Measurements from ENCODE around the gene NOP14.
"Not testable (repeated sequence)": the region's sequence is repeated elsewhere in the genome, so short reads cannot be mapped to it uniquely, and the experiment has no call there.

The NOP14 gene

DNA sequence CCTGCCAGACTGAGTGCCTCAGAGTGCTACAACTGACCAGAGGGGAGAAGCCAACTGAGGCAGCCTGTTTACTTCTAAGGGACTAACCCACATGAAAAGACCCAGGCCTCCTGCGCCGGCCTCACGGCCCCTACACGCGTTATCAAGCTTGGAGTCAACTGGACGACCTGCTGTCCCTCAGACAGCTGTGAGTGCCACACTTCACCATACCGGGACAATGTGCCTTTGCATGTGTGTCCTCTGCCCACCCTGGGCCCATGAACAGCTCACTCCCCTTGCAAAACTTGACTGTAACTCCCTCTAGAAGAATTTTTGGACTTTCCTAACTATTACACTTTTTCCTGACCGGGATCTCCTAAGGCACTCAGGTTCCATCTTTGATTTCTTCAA, 1.8 kb downstream of the NOP14 start:
- no peak for DNase-seq

GRCh38 chr4:2960450-2960849, 2.8 kb downstream of the NOP14 start:
- not testable (repeated sequence) for DNase-seq

DNA sequence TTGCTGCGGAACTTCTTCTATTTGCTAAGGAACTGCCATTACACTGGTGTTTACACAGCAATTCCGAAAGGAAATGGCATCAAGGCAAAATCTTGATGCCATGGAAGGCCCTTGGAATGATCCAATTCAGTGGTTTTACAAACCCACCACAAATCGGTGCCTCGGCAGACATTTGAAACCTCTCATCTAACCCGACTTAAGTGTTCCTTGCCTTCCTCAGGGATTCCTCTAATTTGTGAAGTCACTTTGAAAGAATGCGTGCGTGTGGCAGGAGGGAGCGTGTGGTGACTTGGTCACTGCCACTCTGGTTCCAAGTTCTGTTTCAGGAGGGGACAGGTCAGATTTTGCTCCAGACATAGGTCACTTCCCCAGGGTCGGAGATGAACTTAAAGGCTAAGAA, 4.8 kb downstream of the NOP14 start:
- DNase-seq = no peak

DNA sequence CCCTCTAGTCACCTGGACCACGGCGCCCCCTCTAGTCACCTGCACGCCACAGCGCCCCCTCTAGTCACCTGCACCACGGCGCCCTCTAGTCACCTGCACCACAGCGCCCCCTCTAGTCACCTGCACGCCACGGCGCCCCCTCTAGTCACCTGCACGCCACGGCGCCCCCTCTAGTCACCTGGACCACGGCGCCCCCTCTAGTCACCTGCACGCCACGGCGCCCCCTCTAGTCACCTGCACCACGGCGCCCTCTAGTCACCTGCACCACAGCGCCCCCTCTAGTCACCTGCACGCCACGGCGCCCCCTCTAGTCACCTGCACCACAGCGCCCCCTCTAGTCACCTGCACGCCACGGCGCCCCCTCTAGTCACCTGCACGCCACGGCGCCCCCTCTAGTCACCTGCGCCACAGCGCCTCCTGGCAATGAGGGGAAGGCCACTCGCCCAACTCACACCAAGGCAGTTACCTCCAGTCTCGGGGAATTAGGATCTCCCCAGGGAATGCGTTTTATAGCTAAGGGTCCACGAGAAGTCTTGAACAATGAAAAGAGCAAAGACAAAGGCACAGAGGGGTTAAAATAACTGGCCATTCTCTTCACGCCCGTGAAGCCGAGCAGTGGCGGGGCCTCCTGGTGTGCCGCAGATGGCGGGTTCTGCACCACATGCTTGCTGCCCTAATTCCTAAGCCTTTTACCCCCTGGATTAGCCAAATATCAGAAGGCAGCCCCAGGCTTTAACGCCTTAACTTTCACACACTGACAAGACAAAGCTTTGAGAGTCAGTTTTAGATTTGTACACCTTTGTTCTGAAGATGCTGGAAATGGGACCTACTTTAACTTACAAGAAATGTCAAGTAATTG, 7.8 kb downstream of the NOP14 start:
- not testable (repeated sequence) for DNase-seq

- no peak for DNase-seq
Measured at GRCh38 chr4:2954358-2955185, 8.6 kb downstream of the NOP14 start.

DNA sequence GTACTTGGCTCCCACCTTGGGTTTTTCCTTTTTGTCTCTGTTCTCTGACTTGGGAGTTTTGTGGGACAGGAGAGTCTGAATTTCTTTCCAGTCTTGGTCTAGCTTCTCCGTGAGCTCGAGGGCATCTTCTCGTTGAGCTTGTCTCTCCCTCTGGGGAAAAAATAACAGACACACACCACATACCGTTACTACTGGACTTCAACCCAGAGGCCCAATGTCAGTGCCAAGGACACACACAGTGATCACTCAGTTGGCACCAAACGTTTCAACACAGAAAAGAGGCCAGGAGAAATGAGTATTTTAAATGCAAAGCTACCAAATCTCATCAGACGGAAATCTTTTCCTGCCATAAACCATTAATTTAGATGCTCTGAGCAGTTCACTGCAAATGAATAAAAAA, 9.7 kb downstream of the NOP14 start:
- DNase-seq = no peak

DNA sequence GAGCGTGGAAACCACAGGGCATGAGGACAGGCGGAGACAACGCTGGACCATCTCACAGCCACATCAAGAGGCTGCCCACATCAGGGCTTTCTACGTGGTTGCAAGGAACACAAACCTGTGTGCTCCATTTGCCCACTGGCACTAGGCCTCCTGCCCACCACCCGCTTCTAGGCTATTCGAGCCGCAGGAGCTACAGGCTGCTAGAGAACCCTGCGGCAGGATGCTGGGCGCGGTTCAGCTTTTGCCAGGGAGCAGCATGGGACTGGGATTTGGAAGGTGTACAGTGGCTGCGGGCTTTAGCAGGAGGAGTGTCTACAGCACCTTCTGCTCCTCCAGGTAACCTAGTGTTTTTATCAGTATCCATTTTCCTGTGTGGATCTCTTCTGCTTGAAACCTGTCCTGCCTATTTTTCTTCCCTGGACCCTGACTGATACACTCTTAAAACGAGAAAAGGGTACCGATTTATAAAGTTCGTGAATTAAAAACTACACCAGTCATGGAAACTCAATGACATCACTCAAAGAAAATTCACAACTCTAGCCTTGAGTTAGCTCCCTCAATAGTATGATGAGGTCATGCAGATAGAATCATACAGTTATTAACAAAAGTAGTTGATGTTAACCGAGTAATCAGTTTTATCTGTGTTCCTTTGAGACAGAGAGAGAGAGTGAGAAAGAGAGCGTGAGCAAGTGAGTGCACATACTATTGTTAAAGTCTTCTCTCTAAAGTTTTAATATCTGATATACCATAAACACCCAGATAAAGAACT, 12.8 kb downstream of the NOP14 start:
- no peak for DNase-seq

DNA sequence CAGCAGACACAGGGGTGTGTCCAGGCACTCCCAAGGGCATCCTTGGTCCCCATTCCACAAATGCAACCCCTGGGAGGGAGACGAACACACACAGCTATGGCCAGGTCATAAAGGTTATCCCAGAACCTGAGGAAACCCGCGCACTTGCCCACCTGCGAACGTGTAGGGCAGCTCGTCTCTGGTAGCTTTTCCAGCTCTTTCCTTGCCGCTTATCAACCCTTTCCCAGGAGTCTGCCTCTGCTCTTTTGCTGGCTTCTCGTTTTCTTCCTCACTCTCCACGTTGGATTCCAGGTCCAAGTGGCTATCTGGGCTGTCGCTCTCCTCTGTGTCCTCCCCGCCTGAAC, 13.5 kb downstream of the NOP14 start:
- no peak for DNase-seq

- DNase-seq = no peak
Measured at GRCh38 chr4:2948895-2949781, 14.1 kb downstream of the NOP14 start.

- no peak for DNase-seq
Measured at GRCh38 chr4:2947926-2948325, 15.3 kb downstream of the NOP14 start.

GRCh38 chr4:2946812-2947600, 16.2 kb downstream of the NOP14 start:
- no peak for DNase-seq

DNA sequence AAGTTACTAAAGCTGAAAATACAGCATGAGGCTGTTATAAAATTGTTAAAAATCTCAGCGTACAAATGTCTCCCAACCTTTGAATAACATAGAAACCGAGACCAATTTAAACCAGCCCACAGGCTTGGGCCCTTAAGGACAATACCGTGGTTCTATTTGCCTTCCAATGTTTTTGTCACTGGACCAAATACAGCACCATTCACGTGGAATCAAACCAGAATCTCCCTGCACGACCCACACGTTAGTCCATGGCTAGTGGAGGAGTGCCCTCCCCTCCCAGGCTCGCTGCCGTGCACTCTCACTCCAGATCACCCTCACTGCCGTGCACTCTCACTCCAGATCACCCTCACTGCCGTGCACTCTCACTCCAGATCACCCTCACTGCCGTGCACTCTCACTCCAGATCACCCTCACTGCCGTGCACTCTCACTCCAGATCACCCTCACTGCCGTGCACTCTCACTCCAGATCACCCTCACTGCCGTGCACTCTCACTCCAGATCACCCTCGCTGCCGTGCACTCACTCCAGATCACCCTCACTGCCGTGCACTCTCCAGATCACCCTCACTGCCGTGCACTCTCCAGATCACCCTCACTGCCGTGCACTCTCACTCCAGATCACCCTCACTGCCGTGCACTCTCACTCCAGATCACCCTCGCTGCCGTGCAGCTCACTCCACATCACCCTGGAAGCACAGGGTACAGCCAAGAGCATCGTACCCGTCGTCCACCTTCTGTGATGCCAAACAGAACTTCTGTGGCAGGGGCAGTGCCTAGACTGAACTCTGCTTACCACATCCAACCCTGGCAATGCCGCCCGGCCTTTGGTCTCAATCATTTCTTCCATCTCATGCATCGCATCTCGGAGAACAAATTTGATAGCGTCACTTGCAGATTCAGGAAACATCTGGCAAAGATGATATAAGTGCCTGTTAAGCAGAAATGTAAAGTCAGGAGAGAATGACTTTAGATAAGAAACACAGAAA, 17.3 kb downstream of the NOP14 start:
- not testable (repeated sequence) for DNase-seq

DNA sequence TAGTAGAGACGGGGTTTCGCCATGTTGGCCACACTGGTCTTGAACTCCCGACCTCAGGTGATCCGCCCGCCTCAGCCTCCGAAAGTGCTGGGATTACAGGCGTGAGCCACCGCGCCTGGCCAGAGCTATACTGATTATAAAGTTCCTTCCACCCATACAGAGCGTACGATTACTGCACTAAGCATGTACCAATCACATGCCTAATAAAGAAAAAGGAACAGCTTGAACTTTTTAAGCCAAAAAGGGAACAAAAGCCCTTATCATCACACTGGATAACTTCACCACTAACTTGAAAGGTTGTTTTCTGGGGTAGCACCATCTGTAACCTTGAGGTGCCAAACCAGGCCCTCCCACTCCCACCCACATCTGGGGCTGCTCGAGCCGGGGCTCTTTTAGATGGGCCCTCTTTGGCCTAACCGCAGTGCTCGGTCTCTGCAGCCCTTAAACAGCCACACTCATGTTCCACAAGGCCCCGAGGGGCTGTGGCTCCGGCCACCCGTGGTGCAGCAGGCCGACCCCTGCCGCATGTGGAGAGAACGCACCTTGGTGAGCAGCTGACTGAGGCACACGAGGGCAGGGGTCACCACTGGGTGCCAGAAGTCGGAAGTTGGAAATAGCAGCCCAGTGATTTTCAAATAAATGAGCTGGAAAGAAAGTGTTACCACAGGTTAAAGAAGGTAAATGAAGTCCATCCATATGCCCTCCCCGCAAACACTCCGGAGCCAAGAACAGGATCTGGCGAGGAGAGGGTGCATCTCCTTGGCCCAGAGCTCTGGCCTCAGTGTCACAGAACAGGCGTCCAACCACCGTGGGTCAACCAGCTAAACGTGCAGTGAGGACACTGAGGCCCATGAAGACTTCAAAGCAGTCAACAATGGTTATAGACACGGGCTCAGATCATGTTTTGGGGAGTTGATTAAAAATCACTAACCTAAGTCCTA, 18.4 kb downstream of the NOP14 start:
- DNase-seq = no peak

GRCh38 chr4:2944091-2944482, 19.1 kb downstream of the NOP14 start:
- no peak for DNase-seq

DNA sequence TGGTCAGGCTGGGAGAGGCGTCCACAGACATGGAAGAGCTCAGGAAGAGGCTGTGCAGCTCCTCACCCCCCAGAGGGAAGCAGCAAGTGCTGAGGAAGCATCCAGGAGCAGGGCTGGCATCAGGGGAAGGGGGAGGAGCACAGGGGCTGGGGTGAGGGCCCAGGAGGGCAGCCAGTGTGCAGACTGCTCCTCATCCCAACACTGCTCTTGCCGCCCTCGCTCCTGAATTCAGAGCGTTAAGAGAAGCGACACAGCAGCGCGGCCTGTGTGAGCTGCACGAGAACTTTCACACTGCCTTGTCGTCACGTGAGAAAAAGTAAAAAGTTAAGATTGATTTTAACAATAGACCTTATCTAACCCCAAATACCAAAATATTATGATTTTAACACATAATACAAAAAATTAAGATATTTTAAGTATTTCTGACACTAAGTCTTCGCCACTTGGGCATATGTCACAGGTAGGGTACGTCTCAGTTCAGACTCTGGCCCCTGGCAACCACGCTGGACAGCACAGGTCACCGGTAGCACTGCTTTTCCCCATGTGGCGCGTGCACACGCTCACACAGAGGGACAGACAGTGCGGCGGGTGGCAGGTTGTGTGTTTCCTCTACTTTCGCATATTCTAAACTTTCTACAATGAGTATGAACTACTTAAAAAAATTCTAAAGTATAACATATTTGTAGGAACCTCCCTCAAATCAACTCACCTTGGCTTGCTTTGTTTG, 19.7 kb downstream of the NOP14 start:
- no peak for DNase-seq

GRCh38 chr4:2942532-2943363, 20.5 kb downstream of the NOP14 start:
- no peak for DNase-seq

- DNase-seq = no peak
Measured at GRCh38 chr4:2942037-2942531, 21.1 kb downstream of the NOP14 start.

Measured in activated T-cell treated with anti-CD3 and anti-CD28 coated beads for 4 hours (primary cell).